ENCODE data around the gene ADCY2.

The ADCY2 gene

GRCh38 chr5:7473115-7473514 is 77.2 kb downstream of the ADCY2 start:
- no peak for TF ChIP-seq CTCF (IDR thresholded peaks at IDR 0.05; ENCODE audit: control insufficient read depth, extremely low read depth, insufficient read depth)
- DNase-seq (ENCODE audit: low read depth) = no peak
- H3K4me3 ChIP-seq (ENCODE audit: low read depth, low read length) = no peak overlapping the region

- no peak for DNase-seq (ENCODE audit: low read depth)
- no peak overlapping the region for H3K4me3 ChIP-seq (ENCODE audit: low read depth, low read length)
- TF ChIP-seq CTCF (IDR thresholded peaks at IDR 0.05; ENCODE audit: control insufficient read depth, extremely low read depth, insufficient read depth) = no peak
Measured at GRCh38 chr5:7473668-7474215, 77.8 kb downstream of the ADCY2 start.

- DNase-seq (ENCODE audit: low read depth) = no peak
- no peak for TF ChIP-seq CTCF (IDR thresholded peaks at IDR 0.05; ENCODE audit: control insufficient read depth, extremely low read depth, insufficient read depth)
- no peak overlapping the region for H3K4me3 ChIP-seq (ENCODE audit: low read depth, low read length)
Measured at GRCh38 chr5:7474821-7475403, 79.0 kb downstream of the ADCY2 start.

DNA sequence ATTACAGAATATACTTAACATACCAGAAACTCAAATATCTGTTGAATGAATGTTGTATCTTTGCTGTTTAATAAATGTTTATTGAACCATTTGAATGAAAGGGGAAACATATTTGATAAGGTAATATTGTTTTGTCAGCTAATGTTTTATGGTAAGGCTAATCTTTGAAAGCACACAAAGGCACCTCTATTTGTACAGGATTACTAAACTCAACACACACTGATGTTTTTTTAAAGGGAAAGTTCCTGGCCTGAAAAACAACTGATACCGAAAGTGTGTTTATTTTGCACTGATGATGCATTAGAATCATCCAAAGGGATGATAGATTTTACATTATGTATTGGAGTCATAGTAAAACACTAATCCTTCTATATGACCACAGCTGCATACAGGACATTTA is 82.5 kb downstream of the ADCY2 start:
- TF ChIP-seq CTCF (IDR thresholded peaks at IDR 0.05; ENCODE audit: control insufficient read depth, extremely low read depth, insufficient read depth) = no peak
- no peak overlapping the region for H3K4me3 ChIP-seq (ENCODE audit: low read depth, low read length)
- DNase-seq (ENCODE audit: low read depth) = no peak

GRCh38 chr5:7488734-7489133 is 92.8 kb downstream of the ADCY2 start:
- TF ChIP-seq CTCF (IDR thresholded peaks at IDR 0.05; ENCODE audit: control insufficient read depth, extremely low read depth, insufficient read depth) = no peak
- DNase-seq (ENCODE audit: low read depth) = no peak

DNA sequence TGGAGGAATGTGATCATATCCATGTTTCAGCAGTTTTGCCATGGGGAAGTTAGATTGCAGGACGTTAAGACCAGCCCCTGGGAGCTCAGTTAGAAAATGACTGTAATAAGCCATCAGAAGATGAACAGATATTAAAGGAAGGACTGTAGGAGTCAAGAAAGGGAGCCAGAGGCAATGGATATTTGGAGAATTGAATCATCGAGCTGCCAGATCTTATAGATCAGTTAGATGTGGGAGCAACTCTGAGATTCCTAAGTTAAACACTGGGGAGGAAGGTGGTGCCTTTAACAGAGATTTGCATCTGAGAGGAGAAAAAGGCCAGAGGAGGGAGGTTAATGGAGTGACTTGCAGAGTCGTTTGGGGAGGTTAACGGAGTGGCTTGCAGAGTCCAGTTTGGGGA is 96.4 kb downstream of the ADCY2 start:
- no peak for DNase-seq (ENCODE audit: low read depth)
- no peak overlapping the region for H3K4me3 ChIP-seq (ENCODE audit: low read depth, low read length)
- no peak for TF ChIP-seq CTCF (IDR thresholded peaks at IDR 0.05; ENCODE audit: control insufficient read depth, extremely low read depth, insufficient read depth)

More at GRCh38 chr5:7488734-7489133, 92.8 kb downstream of the ADCY2 start:
- H3K4me3 ChIP-seq (ENCODE audit: low read depth, low read length) = no peak overlapping the region

DNA sequence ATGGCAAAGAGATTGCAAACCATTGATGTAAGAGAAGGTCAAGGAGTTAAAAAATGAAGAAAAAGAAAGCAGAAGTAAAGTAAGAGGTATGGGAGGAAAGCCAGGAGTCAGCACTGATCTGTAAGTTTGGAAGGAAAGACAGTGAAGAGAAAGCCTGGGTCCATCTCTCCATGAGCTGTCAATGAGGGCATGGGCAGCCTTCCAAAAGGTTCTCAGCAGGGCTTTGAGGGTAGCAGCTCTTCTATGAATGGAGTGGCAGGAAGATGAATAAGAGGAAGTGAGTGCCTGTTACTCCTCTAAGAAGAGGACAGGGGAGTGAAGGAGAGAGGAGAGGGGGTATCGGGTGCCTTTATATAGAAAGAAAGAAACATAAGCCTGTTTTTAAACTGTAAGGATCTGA is 97.1 kb downstream of the ADCY2 start:
- DNase-seq (ENCODE audit: low read depth) = no peak
- TF ChIP-seq CTCF (IDR thresholded peaks at IDR 0.05; ENCODE audit: control insufficient read depth, extremely low read depth, insufficient read depth) = no peak
- no peak overlapping the region for H3K4me3 ChIP-seq (ENCODE audit: low read depth, low read length)
